ENCODE data around the gene DDT.
"Not testable (repeated sequence)": the region's sequence is repeated elsewhere in the genome, so short reads cannot be mapped to it uniquely, and the experiment has no call there.

DNA sequence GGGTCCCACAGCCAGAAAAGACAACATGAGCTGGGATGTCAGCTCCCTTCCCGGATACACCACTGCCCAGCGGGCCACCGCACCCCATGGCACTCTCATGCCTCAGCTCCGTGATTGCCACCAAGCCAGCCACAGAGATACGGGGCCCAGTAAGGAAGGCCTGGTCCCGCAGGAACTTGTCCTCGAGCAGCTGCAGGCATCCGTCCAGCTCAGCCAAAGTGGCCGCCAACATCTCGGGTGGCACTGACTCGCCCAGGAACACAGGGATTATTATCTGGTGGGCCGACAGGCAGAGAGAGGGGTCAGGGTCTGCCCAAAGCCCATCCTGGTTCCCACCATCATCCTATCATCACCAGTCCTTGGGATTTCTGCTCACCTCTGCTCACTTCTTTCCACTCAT lies 3.1 kb upstream of the DDT start:
- TF ChIP-seq, protein P1, sequence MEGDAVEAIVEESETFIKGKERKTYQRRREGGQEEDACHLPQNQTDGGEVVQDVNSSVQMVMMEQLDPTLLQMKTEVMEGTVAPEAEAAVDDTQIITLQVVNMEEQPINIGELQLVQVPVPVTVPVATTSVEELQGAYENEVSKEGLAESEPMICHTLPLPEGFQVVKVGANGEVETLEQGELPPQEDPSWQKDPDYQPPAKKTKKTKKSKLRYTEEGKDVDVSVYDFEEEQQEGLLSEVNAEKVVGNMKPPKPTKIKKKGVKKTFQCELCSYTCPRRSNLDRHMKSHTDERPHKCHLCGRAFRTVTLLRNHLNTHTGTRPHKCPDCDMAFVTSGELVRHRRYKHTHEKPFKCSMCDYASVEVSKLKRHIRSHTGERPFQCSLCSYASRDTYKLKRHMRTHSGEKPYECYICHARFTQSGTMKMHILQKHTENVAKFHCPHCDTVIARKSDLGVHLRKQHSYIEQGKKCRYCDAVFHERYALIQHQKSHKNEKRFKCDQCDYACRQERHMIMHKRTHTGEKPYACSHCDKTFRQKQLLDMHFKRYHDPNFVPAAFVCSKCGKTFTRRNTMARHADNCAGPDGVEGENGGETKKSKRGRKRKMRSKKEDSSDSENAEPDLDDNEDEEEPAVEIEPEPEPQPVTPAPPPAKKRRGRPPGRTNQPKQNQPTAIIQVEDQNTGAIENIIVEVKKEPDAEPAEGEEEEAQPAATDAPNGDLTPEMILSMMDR (conservative IDR thresholded peaks at IDR 0.05; ENCODE audit: low read length), result not testable (repeated sequence)
- not testable (repeated sequence) for TF ChIP-seq EZH2phosphoT487 (IDR thresholded peaks at IDR 0.05; ENCODE audit: borderline replicate concordance)

Measured in Loucy (cell line).